Measurements from ENCODE around the gene CCNQ.

DNA sequence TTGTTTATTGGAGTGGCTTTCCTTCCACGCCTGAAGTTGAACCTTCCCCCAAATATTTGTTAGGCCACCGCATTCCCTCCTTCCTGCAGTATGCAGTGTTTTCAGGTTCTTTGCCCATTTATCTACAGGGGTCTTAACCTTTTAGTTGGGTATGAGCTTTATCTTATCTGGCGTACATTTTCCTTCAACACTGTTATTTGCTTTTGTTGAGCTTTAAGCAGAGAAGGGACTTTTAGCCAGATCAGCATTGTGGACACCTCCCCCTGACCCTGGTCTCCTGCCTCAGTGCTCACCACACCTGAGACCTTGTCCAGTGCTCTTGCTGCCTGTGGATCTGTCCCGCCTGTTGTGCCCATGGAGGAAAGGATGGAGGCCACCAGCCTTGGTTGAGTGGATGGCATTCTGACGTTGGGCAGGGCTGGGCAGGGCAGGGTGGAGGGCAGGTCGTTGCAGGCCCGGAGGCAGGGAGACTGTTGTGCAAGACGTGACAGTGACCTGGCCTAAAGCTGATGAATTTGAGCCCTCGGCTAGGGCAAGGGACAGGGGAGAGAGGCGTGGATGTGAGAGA, 47.1 kb upstream of the CCNQ start:
- TF ChIP-seq, protein P1, sequence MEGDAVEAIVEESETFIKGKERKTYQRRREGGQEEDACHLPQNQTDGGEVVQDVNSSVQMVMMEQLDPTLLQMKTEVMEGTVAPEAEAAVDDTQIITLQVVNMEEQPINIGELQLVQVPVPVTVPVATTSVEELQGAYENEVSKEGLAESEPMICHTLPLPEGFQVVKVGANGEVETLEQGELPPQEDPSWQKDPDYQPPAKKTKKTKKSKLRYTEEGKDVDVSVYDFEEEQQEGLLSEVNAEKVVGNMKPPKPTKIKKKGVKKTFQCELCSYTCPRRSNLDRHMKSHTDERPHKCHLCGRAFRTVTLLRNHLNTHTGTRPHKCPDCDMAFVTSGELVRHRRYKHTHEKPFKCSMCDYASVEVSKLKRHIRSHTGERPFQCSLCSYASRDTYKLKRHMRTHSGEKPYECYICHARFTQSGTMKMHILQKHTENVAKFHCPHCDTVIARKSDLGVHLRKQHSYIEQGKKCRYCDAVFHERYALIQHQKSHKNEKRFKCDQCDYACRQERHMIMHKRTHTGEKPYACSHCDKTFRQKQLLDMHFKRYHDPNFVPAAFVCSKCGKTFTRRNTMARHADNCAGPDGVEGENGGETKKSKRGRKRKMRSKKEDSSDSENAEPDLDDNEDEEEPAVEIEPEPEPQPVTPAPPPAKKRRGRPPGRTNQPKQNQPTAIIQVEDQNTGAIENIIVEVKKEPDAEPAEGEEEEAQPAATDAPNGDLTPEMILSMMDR (conservative IDR thresholded peaks at IDR 0.05): no peak
- TF ChIP-seq ZFX (IDR thresholded peaks at IDR 0.05): no peak
